SU-DHL-6 (cell line): ENCODE results near the gene SLC25A18.

Experiments used
- H2AFZ ChIP-seq: fragments of 200-600 bp; sonication (generic); 2 replicates; pipeline ENCODE4 v1.6.1; 2014; ENCODE audit warnings: low read depth, mild to moderate bottlenecking, moderate library complexity, mixed read lengths, antibody characterized with exemption, low read length; ENCODE audit not compliant: severe bottlenecking
- H3F3A ChIP-seq: fragments of 200-600 bp; shearing (Covaris generic); 2 replicates; pipeline ENCODE4 v1.6.0; 2016; ENCODE audit warnings: antibody characterized with exemption, mild to moderate bottlenecking; ENCODE audit not compliant: insufficient read depth
- H3K27ac ChIP-seq: fragments of 200-600 bp; sonication (generic); 2 replicates; pipeline ENCODE4 v1.5.1; 2016; ENCODE audit warnings: low read depth, mild to moderate bottlenecking, low read length, moderate library complexity, mixed read lengths
- H3K27me3 ChIP-seq: fragments of 200-600 bp; sonication (generic), shearing (Covaris generic); 2 replicates; pipeline ENCODE4 v1.6.0; 2014; ENCODE audit warnings: mild to moderate bottlenecking, low read length
- H3K36me3 ChIP-seq: fragments of 200-600 bp; sonication (generic); 2 replicates; pipeline ENCODE4 v1.6.1; 2014; ENCODE audit warnings: mild to moderate bottlenecking, low read length, mixed read lengths
- H3K4me2 ChIP-seq: fragments of 300-600, 200-600 bp; shearing (Covaris generic), sonication (generic); 2 replicates; pipeline ENCODE4 v1.6.0; 2014; ENCODE audit warnings: low read length, low read depth, mild to moderate bottlenecking; ENCODE audit not compliant: poor library complexity, severe bottlenecking
- H3K4me3 ChIP-seq: fragments of 200-600 bp; sonication (generic); 2 replicates; pipeline ENCODE4 v1.5.1; 2014; ENCODE audit warnings: antibody characterized with exemption, low read length, mild to moderate bottlenecking, mixed read lengths; ENCODE audit not compliant: insufficient read depth, poor library complexity, severe bottlenecking
- H3K79me2 ChIP-seq: fragments of 200-600 bp; sonication (generic); 2 replicates; pipeline ENCODE4 v1.6.1; 2014; ENCODE audit warnings: mild to moderate bottlenecking, low read length, moderate library complexity; ENCODE audit not compliant: insufficient read depth
- H3K9ac ChIP-seq: fragments of 200-600 bp; sonication (generic); 2 replicates; pipeline ENCODE4 v1.7.0; 2014; ENCODE audit warnings: mild to moderate bottlenecking, low read length
- H3K9me2 ChIP-seq: fragments of 200-600 bp; sonication (generic); replicated peaks from 2 replicates; pipeline ENCODE4 v1.6.1; 2014; ENCODE audit warnings: low read length; ENCODE audit not compliant: insufficient read depth
- H3K9me3 ChIP-seq: fragments of 200-600 bp; sonication (generic); 2 replicates; pipeline ENCODE4 v1.6.1; 2014; ENCODE audit warnings: low read length, mixed read lengths; ENCODE audit not compliant: insufficient read depth
- H4K20me1 ChIP-seq: fragments of 200-600 bp; sonication (generic); 2 replicates; pipeline ENCODE4 v1.6.1; 2014; ENCODE audit warnings: low read depth, mild to moderate bottlenecking, antibody characterized with exemption, low read length, moderate library complexity, mixed read lengths
- CTCF ChIP-seq: fragments of 200-600 bp; sonication (generic); IDR thresholded peaks from one replicate; pipeline ENCODE4 v1.5.1; 2017; ENCODE audit warnings: antibody characterized with exemption, mild to moderate bottlenecking, low read length, moderate library complexity; ENCODE audit not compliant: insufficient read depth, poor library complexity, severe bottlenecking
- EZH2phosphoT487 ChIP-seq: fragments of 200-600 bp; sonication (generic), shearing (Covaris generic); conservative IDR thresholded peaks from 2 replicates; pipeline ENCODE4 v1.6.1; 2018; ENCODE audit warnings: mild to moderate bottlenecking, antibody characterized with exemption, low read length, moderate library complexity, mixed read lengths

SLC25A18 gene

GRCh38 chr22:17628406-17629172 is 65.3 kb downstream of the SLC25A18 start, which contains the start of gene ATP6V1E1:
Gene ATP6V1E1 (minus strand): TSS chr22:17628749. CDS start chr22:17628635, 114 bp downstream.
- Histone ChIP-seq H3K4me2 (peak within 1 kb of the TSS; percentile 78), H3F3A (no peaks in the 10 kb centered on the region), H3K79me2 (peaks cover 26% of the 10 kb centered on the region), H2AFZ (peak within 1 kb of the TSS; percentile 64), H3K9me2 (no peaks in the 10 kb centered on the region), H3K36me3 (no peaks in the 10 kb centered on the region), H4K20me1 (no peaks in the 10 kb centered on the region), H3K9ac (peak within 1 kb of the TSS; percentile 83), H3K4me3 (peak within 1 kb of the TSS; percentile 94), H3K27me3 (no peaks in the 10 kb centered on the region), H3K27ac (peak within 1 kb of the TSS; percentile 44; the same call in 1 of the 2 replicates), H3K9me3 (no peaks in the 10 kb centered on the region)
- TF ChIP-seq EZH2phosphoT487 (no peak), CTCF (no peak)

GRCh38 chr22:17629173-17629489 is 65.8 kb downstream of the SLC25A18 start:
- Histone ChIP-seq H3K9ac (peak overlapping the region; percentile 83), H3K4me2 (peak overlapping the region; percentile 78), H3K36me3 (no peaks in the 10 kb centered on the region), H3K9me3 (no peaks in the 10 kb centered on the region), H3F3A (no peaks in the 10 kb centered on the region), H3K27ac (no peak overlapping the region), H3K9me2 (no peaks in the 10 kb centered on the region), H3K4me3 (peak overlapping the region; percentile 94), H3K27me3 (no peaks in the 10 kb centered on the region), H3K79me2 (peaks cover 26% of the 10 kb centered on the region), H2AFZ (peak overlapping the region; percentile 64), H4K20me1 (no peaks in the 10 kb centered on the region)
- TF ChIP-seq CTCF (no peak), EZH2phosphoT487 (no peak)

- H3K9ac ChIP-seq = peak overlapping the region; percentile 83
- H3F3A ChIP-seq = no peaks in the 10 kb centered on the region
- H4K20me1 ChIP-seq = no peaks in the 10 kb centered on the region
- no peaks in the 10 kb centered on the region for H3K27me3 ChIP-seq
- H3K9me3 ChIP-seq = no peaks in the 10 kb centered on the region
- H3K27ac ChIP-seq = no peak overlapping the region
- peak overlapping the region; percentile 78 for H3K4me2 ChIP-seq
- H3K9me2 ChIP-seq = no peaks in the 10 kb centered on the region
- TF ChIP-seq CTCF (no peak), EZH2phosphoT487 (no peak)
- peak overlapping the region; percentile 94 for H3K4me3 ChIP-seq
- H3K36me3 ChIP-seq = no peaks in the 10 kb centered on the region
- no peak overlapping the region for H2AFZ ChIP-seq
- H3K79me2 ChIP-seq = peaks cover 25% of the 10 kb centered on the region
Observed at GRCh38 chr22:17629641-17630040, 66.3 kb downstream of the SLC25A18 start.
